ENCODE measurements around the gene CGGBP1.

Gene CGGBP1, protein sequence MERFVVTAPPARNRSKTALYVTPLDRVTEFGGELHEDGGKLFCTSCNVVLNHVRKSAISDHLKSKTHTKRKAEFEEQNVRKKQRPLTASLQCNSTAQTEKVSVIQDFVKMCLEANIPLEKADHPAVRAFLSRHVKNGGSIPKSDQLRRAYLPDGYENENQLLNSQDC

GRCh38 chr3:88058581-88059379 lies at the start of gene CGGBP1, which contains the start of gene ZNF654:
Gene CGGBP1, minus strand, starts transcription at chr3:88059005. Its CDS starts 3,029 bp downstream, at chr3:88055976.
Gene ZNF654, plus strand, starts transcription at chr3:88059255. Its CDS starts 65 bp downstream, at chr3:88059320.
- peak; percentile 96 to 99 for DNase-seq

GRCh38 chr3:88105325-88105724 lies 46.5 kb upstream of the CGGBP1 start:
- DNase-seq: no peak

GRCh38 chr3:88101142-88101541 lies 42.3 kb upstream of the CGGBP1 start:
- DNase-seq: no peak

DNA sequence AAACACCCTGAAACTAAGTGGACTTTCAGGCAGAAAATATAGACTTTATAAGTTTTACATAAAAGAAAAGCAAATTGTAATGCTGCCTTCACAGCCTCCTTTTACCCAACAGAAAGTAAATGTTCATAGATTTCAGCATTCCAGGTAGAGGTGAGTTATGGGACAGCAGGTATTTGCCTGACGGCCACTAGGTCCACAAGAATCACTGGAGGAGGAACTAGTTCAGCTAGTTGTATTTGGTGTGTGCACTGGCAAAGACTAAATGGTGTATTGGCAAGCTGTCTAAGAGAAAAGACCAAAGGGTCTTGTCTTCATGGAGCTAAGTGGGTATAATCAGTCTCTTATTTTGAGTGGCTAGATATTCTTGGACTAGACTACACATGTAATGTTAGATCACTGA lies 34.5 kb upstream of the CGGBP1 start:
- DNase-seq: no peak

- no peak for DNase-seq
Measured at GRCh38 chr3:88092270-88092669, 33.5 kb upstream of the CGGBP1 start.

DNA sequence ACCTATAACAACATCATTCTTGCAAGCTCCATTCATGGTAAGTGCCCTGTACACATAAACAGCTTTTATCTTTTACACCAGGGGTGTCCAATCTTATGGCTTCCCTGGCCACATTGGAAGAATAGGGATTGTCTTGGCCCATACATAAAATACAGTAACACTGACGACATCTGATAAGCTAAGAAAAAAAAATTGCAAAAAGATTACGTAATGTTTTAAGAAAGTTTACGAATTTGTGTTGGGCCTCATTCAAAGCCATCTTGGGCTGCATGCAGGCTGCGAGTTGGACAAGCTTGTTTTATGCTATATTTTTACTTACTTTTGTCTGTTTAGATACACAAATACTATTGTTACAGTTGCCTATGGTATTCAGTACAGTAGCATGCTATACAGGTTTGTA lies 31.9 kb upstream of the CGGBP1 start:
- no peak for DNase-seq

GRCh38 chr3:88084097-88084501 lies 25.3 kb upstream of the CGGBP1 start:
- DNase-seq: no peak

DNA sequence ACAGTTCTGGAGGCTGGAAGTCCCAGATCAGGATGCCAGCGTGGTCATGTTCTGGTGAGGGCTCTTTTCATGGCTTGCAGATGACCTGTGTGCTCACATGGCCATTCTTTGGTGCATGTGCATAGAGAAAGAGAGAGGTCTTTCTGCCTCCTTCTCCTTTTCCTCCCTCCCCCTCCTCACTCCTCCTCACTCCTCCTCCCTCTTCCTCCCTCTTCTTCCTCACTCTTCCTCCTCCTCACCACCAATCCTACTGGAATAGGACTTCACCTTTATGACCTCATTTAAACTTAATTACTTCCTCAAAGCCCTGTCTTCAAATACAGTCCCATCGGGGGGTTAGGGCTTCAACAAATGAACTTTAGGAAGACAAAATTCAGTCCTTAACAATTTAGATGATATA lies 24.0 kb upstream of the CGGBP1 start:
- no peak for DNase-seq

GRCh38 chr3:88078932-88079331 lies 20.1 kb upstream of the CGGBP1 start:
- DNase-seq: no peak

- DNase-seq: no peak
Measured at GRCh38 chr3:88076712-88077111, 17.9 kb upstream of the CGGBP1 start.

DNA sequence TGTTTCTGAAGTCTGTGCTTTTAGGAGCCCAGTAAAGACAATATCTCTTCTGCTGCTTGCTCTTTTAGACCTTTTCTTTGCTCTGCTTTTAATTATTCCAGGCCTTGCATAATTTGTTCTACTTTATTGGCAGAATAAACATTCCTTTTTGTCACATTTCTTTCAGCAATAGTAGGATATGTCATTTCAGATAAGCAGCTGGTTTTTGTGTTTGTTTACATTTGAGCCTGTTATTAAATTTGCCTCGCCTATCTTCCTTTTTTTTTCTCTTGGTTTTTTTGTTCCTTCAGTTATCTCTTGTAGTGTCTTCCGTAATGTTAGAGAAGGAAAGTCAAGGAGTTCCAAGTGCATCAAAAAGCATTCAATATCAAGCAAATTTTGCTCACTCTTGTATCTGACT lies 16.7 kb upstream of the CGGBP1 start:
- DNase-seq: no peak

- DNase-seq: no peak
Measured at GRCh38 chr3:88075072-88075471, 16.3 kb upstream of the CGGBP1 start.

DNA sequence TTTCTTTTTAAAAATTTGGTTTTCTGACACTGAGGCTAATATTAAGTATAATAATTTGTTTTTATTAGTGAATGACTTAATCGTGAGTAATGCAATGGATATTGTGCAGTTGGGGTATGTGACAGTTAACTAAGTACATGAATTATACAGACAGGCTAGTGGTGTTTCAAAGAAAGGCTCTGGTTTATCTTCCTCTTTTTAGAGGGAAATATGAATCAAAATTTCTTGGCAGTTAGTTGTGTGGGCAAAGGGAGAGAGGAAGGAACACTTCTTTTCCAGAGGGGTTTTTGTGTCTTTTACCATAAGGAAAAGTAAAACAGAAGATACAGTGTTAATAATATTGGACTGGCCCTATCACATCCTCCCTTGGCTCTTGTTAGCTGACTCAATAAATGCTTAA lies 2.9 kb upstream of the CGGBP1 start:
- DNase-seq: no peak

GRCh38 chr3:88059380-88060170 lies 770 bp upstream of the CGGBP1 start:
- DNase-seq: no peak

DNA sequence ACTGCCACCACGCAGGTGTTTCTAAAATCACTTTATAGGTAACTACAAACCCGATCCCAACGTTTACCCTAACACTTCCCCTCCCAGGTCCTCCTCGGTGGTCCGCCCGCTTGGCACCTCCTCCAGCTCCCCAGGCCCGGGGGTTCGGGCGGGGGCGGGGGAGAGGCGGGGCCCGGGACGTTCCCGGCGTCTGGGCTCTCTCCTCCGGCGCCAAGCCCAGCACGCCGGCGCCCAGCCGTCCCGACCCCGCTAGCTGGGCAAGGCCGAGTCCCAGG lies 562 bp downstream of the CGGBP1 start:
- DNase-seq: no peak

- DNase-seq: no peak
Measured at GRCh38 chr3:88057630-88058305, 1.0 kb downstream of the CGGBP1 start.

DNA sequence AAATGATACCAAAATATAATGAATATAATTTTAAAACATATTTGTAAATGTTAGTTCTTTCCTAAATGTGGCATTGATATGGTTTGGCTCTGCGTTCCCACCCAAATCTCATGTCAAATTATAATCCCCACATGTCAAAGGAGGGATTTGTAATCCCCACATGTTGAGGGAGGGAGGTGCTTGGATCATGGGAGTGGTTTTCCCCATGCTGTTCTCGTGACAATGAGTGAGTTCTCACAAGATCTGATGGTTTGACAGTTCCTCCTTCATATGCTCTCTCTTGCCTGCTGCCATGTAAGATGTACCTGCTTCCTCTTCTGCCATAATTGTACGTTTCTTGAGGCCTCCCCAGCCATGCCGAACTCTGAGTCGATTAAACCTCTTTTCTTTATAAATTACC lies 12.0 kb downstream of the CGGBP1 start:
- DNase-seq: no peak

DNA sequence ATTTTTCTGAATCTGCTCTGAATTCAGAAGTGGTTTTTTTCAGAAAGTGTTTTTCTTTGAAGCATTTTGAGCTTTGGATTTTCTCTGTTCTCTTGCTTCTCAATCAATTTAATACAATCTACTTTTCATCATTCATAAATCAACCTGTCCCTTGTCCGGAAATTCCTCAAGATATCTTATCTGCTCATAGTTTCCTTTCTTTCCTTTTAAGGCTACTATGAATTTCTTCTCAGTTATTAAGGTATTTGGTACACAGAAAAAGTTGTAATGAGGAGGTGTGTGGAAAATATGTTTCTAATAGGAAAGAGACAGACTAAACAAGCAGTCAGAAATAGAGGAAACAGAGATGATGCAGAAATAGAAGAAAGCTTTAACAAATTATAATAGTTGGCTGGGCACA lies 14.4 kb downstream of the CGGBP1 start:
- no peak for DNase-seq

- DNase-seq: no peak
Measured at GRCh38 chr3:88041005-88041404, 17.8 kb downstream of the CGGBP1 start.

- DNase-seq: no peak
Measured at GRCh38 chr3:88040529-88040928, 18.3 kb downstream of the CGGBP1 start.

- DNase-seq: no peak
Measured at GRCh38 chr3:88038566-88038965, 20.2 kb downstream of the CGGBP1 start.

GRCh38 chr3:88036221-88036620 lies 22.6 kb downstream of the CGGBP1 start:
- DNase-seq: no peak

- no peak for DNase-seq
Measured at GRCh38 chr3:88034491-88035275, 24.1 kb downstream of the CGGBP1 start.

Measured in stimulated activated CD4-positive, alpha-beta T cell treated with anti-CD3 and anti-CD28 coated beads, Interleukin-4, amount 100 ng/mL, for 4 hours (primary cell).